Measurements from ENCODE around the gene CSF2RB.

The CSF2RB gene

DNA sequence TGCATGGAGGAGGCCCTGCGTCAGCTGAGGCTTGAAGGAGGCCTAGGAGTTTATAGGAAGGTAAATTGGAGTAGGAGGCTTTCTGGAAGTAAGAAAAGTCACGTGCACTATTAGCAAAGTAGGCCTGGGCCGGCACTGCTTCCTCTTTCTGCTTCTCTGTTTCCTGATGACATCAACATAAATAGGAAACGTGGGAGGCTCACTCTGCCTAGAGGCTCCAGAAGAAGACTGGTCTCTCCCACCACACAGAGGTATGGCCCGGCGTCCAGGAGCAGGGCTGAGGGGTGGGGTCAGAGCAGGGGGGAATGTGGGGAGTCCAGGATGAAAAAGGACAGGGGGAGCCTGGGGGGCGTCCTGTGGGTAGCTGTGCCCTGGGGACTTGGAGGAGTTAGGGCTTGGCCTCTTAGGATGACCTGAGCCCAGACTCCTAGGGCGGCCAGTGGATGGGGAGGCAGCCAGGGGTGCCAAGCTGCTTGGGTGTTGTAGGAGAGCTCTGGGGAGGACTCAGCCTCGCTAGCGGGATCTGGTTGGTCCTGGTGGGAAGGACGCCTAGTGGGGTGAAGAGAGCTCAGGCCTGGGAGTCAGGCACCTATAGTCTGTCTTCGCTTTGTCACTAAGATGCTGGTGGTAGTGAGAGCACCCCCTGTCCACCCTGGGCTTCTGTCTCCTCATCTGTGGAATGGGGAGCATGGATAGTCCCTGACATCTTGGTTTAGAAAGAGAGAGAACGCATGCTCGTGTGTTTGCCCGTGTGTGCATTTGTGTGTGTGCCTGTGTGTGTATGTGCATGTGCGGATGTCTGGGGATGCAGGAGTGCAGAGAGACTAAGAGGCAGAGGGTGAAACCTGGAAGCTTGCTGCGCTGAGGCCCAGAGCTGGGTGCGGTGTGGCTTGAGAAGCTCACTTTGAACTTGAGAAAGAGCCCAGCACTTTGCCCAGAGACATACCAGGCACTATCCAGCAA is at the start of gene CSF2RB:
CSF2RB (plus strand) TSS at position 202 of the 963 bp plus-strand sequence. CDS start 8,580 bp downstream, outside the sequence.
- DNase-seq (ENCODE audit: low read depth in 2 of 2) = no peak

DNA sequence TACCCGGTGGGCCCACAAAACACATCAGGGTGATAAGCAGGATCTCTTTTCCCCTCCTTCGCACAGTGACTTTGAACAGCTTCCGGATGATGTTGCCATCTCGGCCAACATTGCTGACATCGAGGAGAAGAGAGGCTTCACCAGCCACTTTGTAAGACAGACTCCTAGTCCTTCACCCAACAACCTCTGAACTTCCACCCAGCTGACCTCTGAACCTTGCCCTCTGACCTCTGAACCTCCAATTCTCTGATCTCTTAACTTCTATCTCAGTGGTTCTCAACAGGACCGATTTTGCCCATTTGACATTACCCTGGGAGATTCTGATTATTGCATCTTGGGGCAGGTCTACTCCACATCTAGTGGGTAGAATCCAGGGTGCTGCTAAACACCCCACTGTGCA is 49.4 kb upstream of the CSF2RB start:
- DNase-seq (ENCODE audit: low read depth in 2 of 2) = no peak

DNA sequence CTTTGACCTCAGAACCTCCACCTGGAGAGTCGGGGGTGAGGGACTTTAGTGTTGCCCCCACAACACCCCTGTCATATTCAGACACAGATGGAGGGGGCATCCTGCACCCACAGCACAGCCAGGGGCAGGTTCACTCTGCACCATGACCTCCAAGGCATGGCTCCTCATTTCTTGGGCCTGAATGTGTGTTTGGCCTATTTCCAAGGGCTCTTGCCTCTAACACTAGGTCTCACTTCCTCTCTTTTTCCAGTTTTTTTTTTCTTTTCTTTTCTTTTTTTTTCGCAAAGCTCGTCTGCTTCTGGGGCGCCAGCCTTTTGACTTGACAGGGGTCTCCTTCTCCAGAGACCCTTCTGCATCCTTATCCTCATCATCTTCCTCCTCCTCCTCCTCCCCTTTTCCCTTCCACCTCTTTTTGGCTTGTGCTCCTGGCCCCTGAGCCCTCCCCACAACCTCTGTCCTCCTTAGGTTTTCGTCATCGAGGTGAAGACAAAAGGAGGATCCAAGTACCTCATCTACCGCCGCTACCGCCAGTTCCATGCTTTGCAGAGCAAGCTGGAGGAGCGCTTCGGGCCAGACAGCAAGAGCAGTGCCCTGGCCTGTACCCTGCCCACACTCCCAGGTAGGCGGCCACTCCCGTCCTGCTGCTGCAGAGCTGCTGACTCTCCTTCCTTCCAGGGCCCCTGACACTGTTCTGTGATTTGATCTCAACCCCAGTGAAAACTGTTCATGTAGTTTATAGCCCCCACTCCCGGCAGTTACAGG is 48.8 kb upstream of the CSF2RB start:
- DNase-seq (ENCODE audit: low read depth in 2 of 2) = no peak

DNA sequence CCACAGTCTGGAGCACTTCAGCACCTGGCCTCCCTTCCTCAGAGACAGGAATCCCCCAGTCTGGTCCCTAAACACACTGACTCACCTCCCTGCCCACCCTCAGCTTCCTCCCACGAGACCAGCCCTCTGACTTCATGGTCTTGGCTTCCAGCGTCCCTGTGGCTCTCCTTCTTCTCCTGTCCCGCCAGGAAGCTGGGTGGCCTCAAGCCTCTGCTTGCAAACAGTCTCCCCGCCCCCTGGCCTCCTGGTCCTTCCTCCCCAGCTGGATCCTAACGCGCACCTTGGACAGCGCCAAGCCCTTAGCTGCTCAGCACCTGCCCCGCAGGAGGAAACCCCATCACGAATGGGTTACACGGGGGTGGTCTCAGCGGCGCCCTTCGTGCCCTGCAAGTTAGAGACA is 48.1 kb upstream of the CSF2RB start:
- no peak for DNase-seq (ENCODE audit: low read depth in 2 of 2)

DNA sequence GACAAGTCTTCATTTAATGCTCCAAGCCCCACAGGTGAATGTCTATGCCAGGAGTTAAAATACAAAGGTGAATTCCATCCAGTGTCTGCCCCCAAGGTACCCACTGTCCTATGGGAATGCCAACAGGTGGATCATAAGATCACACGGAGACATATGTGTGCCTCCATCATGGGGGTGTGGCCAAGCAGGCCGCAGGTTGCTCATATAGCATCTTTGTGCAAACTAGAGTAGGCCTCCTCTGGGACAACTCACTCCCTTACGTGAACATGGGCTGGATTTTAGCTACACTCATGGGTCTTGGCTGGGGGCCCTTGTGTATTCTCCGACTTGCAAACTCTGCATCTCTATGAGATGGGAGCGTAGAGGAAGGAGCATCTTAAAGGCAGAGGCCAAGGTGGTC is 45.7 kb upstream of the CSF2RB start:
- no peak for DNase-seq (ENCODE audit: low read depth in 2 of 2)

DNA sequence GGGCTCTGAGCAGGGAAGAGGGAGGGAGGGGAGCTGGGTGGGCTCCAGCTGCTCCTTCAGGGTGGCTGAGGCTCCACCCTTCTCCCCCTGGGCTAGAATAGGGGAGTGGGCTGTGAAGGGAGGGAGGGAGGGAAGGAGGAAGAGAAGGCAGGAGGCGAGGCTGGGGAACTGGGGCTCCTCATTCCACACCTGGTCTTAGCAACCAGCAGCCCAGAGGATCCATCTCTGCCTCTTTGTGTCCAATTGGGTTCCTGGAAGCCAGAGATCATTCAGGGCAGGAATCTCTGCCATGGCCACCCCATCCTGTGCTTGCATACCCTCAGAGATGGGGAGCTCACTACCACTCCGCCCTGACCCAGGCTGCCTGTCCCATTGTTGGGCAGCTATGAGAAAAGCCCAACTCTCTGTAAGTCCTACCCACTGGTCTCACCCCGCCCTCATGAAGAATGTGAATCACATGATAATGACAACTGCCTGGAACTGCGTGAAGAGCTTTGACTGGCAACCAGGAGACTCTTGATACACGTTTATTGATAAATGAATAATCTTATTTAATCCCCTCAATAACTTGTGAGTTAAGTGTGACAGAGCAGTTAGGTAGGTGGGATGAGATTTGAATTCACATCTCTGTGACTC is 44.8 kb upstream of the CSF2RB start:
- no peak for DNase-seq (ENCODE audit: low read depth in 2 of 2)

DNA sequence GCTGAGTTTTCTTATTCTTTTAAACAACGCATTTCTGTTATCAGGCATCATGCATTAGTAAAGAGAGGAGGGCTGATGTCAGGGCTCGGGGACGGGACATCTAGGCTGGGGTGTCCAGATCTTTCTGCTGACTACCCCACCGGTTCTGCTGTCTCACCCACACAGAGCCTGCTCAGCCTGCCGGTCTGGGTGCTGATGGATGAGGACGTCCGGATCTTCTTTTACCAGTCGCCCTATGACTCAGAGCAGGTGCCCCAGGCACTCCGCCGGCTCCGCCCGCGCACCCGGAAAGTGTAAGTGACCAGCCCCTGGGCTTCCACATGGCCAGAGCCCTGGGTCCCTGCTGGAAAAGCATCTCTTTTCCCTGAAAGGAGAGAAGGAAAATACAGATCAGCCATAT is 43.2 kb upstream of the CSF2RB start:
- no peak for DNase-seq (ENCODE audit: low read depth in 2 of 2)

DNA sequence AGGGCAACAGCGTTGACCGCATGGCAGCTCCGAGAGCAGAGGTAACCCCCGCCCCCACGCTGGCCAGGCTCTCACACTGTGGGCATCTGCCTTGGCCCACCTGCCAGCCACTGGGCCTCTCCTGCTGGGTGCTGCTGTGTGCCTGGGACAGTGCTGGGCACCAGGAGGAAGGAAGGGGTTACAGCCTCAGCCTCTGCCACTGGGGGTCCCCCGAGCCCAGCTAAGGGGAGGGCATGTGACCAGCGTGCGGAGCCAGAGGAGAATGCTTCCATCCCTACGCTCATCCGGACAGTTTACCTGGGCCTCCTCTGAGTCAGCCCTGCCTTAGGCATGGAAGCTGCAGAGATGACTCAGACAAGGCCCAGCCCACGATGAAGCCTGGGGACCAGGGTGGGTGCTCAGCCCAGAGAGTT is 41.8 kb upstream of the CSF2RB start:
- no peak for DNase-seq (ENCODE audit: low read depth in 2 of 2)

DNA sequence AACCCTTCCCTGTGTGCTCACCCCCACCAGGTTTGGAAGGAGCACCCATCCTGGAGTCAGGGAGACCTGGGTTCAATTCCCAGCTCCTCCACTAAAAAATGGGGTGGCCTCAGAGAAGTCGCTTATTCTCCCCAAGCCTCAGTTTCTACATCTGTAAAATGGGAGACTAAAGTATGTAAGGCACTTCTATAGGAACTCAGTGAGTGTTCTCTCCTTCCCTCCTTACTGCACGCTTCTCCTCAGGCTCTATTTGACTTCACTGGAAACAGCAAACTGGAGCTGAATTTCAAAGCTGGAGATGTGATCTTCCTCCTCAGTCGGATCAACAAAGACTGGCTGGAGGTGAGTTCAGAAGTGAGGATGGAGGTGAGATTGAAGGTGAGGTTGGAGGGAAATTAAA is 41.3 kb upstream of the CSF2RB start:
- DNase-seq (ENCODE audit: low read depth in 2 of 2) = no peak

DNA sequence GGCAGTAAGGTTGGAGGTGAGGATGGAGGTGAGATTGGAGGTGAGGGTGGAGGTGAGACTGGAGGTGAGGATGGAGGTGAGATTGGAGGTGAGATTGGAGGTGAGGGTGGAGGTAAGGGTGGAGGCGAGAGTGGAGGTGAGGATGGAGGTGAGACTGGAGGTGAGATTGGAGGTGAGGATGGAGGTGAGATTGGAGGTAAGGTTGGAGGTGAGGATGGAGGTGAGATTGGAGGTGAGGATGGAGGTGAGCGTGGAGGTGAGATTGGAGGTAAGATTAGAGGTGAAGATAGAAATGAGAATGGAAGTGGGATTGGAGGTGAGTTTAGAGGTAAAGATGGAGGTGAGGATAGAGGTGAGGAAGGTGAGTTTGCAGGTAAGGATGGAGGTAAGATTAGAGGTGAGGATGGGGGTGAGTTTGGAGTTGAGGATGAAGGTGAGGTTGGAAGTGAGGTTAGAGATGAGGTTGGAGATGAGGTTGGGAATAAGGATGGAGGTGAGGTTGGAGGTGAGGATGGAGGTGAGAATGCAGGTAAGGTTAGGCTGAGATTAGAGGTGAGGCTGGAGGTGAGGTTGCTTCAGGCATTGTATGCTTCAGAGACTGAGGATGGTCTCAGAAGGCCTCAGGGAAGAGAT is 40.4 kb upstream of the CSF2RB start:
- no peak for DNase-seq (ENCODE audit: low read depth in 2 of 2)

DNA sequence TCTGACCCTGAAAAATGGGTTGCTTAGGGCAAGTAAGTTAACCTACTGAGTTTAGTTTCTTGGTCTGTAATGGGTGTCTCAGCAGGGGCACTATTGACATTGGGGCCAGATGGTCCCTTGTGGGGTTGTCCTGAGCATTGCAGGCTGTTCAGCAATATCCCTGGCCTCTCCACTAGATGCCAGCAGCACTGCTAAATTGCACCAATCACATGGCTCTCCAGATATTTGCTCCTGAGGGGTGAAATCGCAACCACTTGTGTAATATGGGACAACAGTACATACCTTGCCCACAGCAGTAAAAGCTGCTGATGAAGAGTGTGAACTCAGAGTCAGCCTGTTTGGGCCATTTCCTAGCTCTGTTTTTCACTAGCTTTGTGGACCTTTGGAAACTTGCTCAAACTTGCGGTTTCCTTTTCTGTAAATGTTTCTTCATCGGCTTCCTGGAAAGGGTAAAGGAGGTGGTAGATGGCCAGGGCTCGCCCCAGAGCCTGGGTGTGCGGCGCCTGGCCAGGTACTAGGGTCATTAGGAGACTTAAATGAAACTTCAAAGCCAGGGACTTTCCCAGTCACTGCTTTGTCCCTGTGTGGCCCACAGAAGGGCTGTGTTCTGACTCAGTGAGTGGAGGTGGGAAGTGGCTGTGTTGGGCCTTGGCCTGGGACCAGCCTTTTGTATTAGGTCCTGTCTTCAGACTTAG is 39.7 kb upstream of the CSF2RB start:
- no peak for DNase-seq (ENCODE audit: low read depth in 2 of 2)

DNA sequence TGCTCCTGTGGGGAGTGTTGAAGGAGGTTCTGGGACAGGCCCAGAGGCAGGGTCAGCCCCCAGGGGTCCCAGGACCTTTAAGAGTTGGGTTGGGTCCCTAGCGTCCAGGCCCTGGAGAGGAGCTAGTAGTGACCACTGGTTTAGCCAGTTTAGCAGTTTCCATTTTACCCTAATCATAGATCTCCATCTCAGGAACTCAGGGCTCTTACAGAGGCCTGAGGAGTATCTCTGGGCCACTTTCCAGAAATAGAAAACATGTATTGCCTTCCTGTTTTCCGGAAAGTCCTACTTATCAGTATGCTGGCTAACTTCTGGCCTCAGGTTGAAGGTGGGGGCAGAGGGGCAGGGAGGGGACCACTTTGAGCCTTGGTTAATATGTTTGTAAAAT is 39.1 kb upstream of the CSF2RB start:
- DNase-seq (ENCODE audit: low read depth in 2 of 2) = no peak

DNA sequence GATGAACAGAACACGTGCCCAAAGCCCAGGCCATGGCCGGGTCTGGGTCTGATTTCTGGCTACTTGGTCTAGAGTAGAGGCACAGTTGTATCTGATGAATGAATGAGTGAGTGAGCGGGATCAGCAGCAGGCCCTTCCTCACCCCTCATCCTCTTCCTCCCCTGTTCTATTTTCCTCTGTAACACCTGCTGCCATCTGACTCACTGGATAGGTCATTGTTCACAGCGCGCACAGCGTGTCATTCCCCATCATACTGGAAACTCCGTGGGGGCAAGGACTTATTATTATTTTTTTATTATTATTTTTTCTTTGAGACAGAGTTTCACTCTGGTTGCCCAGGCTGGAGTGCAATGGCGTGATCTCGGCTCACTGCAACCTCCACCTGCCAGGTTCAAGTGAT is 38.7 kb upstream of the CSF2RB start:
- DNase-seq (ENCODE audit: low read depth in 2 of 2) = no peak

DNA sequence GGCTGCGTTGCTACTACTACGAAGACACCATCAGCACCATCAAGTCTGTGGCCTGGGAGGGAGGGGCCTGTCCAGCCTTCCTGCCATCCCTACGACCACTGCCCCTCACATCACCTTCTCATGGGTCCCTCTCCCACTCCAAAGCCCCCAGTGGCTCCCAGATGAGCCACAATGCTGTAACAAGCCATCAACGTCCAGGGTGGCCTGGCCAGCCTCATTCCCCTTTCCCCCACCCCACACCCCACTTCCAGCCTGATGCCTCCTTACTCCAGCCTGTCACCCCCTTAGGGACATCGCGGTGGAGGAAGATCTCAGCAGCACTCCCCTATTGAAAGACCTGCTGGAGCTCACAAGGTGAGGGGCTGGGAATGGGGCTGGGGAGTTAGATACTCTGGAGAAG is 37.7 kb upstream of the CSF2RB start:
- no peak for DNase-seq (ENCODE audit: low read depth in 2 of 2)

DNA sequence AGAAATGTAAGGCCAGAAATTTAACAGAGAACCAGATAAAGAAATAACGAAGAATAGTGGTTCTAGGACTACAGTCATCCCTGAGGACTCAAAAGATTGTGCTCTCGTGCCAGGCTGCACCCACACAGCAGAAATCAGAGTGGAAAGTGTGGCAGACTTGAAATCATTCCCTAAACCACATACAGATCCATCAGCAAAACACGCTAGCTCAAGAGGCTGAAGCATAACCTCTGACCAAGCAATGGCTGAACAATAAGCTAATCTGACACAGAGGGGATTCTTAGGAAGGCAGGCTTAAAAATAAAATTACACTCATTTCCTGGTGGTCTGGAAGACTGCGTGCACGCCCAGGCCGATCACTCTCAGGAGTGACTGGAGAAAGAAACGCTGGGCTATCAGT is 33.7 kb upstream of the CSF2RB start:
- no peak for DNase-seq (ENCODE audit: low read depth in 2 of 2)

DNA sequence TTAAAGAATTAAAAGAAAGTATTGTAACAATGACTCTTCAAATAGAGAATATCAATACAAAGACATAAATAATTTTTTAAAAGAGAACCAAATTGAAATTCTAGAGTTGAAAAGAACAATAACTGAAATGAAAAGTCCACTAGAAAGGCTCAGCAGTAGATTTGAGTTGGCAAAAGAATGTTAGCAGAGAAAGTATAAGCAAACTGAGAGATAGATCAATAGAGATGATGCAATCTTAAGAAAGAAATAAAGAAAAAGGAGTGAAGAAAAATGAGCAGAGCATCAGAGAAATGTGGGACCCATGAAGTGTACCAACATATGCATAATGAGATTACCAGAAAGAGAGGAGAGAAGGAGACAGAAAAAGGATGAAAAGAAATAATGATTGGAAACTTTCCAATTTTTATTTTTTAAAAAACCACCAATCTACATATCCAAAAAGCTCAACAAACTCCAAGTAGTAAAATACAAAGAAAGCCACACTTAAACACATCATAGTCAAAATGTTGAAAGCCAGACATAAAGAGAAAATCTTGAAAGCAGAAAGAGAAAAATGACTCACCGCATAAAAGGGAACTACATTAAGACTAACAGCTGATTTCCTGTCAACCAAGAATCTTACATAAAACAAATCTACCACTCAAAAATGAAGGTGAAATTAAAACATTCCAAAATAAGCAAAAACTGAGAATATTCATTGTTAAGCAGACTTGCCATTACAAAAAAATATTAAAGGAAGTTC is 31.8 kb upstream of the CSF2RB start:
- no peak for DNase-seq (ENCODE audit: low read depth in 2 of 2)

DNA sequence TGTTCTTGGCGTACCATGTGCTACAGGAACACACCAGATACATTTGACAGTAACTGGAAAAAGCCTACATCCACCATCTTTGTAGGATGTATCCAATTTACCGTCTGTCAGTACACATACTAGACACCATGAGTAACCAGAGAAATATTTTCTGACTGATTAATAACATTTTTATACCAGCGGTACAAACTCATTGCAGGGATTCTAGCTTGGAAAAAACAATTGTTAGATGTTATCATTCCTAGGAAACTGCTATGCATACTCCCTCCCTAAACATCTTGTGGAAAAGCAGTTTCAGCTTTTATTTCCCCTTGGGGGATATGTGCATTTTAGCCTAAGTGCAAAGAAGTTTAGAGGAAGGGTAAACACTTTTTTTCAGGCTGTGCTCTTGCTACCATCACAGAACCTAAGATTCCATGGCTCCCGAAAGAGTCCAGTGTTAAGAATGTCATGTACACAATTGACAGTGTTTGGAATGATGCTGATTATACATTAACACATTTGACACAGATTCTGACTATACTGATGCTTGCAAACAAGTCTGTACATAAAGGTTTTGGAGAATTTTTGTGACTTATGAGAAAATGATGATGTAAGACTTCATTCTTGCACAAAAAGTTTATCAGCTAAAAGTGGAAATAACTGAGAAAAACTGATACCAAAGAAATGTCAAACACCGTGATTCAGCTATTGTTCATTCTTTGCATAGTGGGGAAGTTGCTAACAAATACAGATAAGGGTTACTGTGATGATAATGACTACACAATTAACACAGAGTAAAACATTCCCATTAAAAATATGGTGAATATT is 28.9 kb upstream of the CSF2RB start:
- DNase-seq (ENCODE audit: low read depth in 2 of 2) = no peak

DNA sequence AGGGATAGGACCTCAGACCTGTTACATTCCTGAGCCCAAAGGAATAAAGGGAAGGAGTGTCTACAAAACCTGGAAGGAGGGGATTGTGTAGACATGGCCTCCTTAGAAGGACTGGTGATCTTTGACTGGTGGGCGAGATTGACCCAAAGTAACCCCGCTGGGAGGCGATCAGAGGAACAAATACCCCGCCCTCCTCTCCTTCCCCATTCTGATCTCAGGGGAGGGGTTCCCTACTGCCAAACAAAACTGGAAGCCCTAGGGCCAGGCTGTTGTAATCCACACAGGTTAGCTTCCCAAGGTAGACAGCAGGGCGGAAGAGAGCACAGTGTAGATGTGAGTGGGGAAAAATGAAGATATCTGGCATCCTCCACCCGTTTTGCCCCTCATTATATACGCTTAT is 28.0 kb upstream of the CSF2RB start:
- DNase-seq (ENCODE audit: low read depth in 2 of 2) = no peak

DNA sequence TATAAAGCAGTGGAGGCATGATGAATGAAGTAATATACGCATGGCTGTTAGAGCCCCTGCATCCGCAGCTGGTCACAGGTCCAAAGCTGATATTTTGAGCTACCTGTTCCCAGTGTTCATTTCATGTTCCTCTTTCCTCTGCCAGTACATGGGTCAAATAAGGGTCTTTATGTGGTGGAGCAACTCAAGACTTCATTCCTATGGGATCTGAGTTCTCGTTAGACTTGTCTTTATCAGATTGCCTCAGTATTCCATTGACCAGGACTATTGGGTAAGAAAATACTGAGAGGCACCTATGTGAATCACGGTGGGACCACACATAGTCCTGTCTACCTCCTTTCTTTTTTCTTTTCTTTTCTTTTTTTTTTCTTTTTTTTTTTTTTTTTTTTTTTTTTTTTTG is 27.4 kb upstream of the CSF2RB start:
- no peak for DNase-seq (ENCODE audit: low read depth in 2 of 2)

DNA sequence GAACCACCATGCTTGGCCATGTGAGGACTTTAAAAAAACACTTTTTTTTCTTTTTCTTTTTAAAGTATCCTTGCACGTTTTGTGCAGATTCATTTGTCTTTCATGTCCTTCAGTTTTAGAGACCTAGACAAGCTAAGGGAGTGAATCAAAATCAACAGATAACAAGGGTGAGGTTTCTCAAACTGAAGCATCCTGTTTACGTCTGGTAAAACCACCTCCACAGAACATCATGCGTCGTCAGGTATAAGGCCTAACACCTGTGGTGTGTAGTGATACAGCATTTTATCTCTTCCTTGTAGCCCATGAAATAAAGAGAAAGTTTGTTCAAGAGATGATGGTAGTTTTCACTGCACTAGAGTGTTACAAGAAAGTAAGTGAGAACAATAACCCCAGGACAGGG is 26.3 kb upstream of the CSF2RB start:
- DNase-seq (ENCODE audit: low read depth in 2 of 2) = no peak

Measured in stimulated activated CD4-positive, alpha-beta T cell treated with anti-CD3 and anti-CD28 coated beads, Interleukin-1b, Interleukin-23, amount 100 ng/mL, for 4 hours (primary cell).